ENCODE measurements around the gene C1QTNF8.

The C1QTNF8 gene

DNA sequence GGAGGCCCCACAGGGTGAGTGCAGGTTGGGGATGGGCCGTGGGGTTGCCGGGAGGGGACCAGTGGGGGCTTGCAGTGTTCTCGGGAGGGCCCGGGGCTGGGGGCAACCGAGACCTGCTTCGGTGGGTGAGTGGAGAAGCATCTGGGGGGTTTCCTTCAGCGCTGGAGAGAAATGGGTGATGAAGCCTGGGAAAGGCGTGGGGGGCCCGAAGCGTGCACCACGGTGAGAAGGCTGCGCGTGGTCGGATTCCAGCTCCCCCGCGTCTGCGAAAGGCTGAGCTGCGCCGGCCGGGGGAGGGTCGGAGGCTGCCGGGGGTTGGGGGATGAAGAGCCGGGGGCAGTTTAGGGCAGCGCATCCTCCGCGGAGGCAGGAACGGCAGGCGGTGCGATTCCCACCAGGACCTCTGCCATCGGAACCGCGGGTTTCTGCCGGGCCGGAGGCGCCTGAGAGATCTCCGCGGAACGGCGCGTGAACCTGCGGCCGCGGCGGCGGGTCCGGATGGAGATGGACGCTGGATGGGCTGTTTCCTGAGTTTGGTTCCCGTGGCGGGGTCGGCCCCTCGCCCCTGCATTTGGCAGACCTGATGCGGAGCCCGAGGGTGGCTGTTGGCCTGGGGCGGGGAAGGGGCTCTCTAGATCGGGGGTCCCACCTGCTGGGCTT lies 30.4 kb downstream of the C1QTNF8 start:
- H4K20me1 ChIP-seq (ENCODE audit: insufficient read depth, low read length): peaks cover 10% of the 10 kb centered on the region; the same call in 1 of the 2 replicates
- H3K4me2 ChIP-seq (ENCODE audit: insufficient read depth, low read length): no peak overlapping the region
- no peaks in the 10 kb centered on the region for H3K36me3 ChIP-seq (ENCODE audit: insufficient read depth, low read length)
- DNase-seq: no peak
- TF ChIP-seq EZH2 (IDR thresholded peaks at IDR 0.05; ENCODE audit: borderline replicate concordance, low read depth, low read length, severe bottlenecking): no peak
- TF ChIP-seq, protein P1, sequence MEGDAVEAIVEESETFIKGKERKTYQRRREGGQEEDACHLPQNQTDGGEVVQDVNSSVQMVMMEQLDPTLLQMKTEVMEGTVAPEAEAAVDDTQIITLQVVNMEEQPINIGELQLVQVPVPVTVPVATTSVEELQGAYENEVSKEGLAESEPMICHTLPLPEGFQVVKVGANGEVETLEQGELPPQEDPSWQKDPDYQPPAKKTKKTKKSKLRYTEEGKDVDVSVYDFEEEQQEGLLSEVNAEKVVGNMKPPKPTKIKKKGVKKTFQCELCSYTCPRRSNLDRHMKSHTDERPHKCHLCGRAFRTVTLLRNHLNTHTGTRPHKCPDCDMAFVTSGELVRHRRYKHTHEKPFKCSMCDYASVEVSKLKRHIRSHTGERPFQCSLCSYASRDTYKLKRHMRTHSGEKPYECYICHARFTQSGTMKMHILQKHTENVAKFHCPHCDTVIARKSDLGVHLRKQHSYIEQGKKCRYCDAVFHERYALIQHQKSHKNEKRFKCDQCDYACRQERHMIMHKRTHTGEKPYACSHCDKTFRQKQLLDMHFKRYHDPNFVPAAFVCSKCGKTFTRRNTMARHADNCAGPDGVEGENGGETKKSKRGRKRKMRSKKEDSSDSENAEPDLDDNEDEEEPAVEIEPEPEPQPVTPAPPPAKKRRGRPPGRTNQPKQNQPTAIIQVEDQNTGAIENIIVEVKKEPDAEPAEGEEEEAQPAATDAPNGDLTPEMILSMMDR (IDR thresholded peaks at IDR 0.05; ENCODE audit: borderline replicate concordance, extremely low read depth, low read length, poor library complexity, severe bottlenecking): no peak
- H3K79me2 ChIP-seq (ENCODE audit: insufficient read depth, low read length): no peaks in the 10 kb centered on the region
- no peak overlapping the region for H3K4me3 ChIP-seq (ENCODE audit: low read depth in 1 of 2, low read length in 2 of 2)
- no peaks in the 10 kb centered on the region for H3K4me1 ChIP-seq (ENCODE audit: insufficient read depth, low read length)
- H3K27ac ChIP-seq (ENCODE audit: low read length): no peak overlapping the region
- no peaks in the 10 kb centered on the region for H3K9me3 ChIP-seq (ENCODE audit: insufficient read depth, low read length, severe bottlenecking)
- H2AFZ ChIP-seq (ENCODE audit: low read depth, low read length): no peak overlapping the region
- H3K9ac ChIP-seq (ENCODE audit: low read depth, low read length): no peak overlapping the region
- H3K27me3 ChIP-seq (ENCODE audit: insufficient read depth, low read length, poor library complexity): no peaks in the 10 kb centered on the region
- no peak for ATAC-seq (ENCODE audit: insufficient read depth, low read depth)

DNA sequence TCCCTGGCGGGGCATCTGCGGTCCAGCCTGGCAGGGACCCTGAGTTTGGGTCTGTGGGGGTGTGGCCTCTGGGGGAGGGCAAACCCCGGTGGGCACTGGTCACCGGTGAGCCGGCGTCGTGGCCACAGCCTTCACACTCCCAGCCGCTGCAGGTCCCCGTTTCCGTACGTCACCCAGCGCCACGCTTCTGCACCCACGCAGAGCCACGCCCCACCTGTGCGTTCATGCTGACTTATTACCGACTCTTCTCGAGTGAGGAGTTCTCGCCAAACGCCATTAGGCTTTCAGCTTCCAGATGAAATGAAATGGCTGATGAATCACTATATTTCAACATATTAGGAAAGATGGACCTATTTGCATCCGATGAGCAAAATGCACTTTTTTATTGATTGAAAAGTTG lies 32.3 kb downstream of the C1QTNF8 start:
- no peak for ATAC-seq (ENCODE audit: insufficient read depth, low read depth)
- TF ChIP-seq EZH2 (IDR thresholded peaks at IDR 0.05; ENCODE audit: borderline replicate concordance, low read depth, low read length, severe bottlenecking): no peak
- TF ChIP-seq, protein P1 (IDR thresholded peaks at IDR 0.05; ENCODE audit: borderline replicate concordance, extremely low read depth, low read length, poor library complexity, severe bottlenecking): no peak

DNA sequence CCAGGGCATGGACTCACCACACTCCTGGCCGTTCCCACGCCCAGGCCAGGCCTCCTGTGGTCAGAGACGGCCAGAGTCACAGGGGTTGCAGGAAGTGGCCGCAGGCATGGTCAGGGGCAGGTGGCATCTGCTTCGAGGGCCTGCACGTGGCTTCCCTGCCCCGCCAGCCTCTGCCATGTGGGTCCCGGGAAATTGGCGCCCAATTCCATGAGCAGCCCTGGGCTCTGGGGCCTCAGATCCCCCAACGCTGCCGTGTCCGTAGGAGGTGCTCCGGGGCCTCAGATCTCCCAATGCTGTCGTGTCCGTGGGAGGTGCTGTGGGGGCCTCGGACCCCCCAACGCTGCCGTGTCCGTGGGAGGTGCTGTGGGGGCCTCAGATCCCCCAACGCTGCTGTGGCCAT lies 33.1 kb downstream of the C1QTNF8 start:
- DNase-seq: no peak
- H3K4me1 ChIP-seq (ENCODE audit: insufficient read depth, low read length): no peaks in the 10 kb centered on the region
- H3K79me2 ChIP-seq (ENCODE audit: insufficient read depth, low read length): no peaks in the 10 kb centered on the region
- no peaks in the 10 kb centered on the region for H3K27me3 ChIP-seq (ENCODE audit: insufficient read depth, low read length, poor library complexity)
- no peak overlapping the region for H2AFZ ChIP-seq (ENCODE audit: low read depth, low read length)
- H3K9ac ChIP-seq (ENCODE audit: low read depth, low read length): no peak overlapping the region
- H3K27ac ChIP-seq (ENCODE audit: low read length): no peak overlapping the region
- H4K20me1 ChIP-seq (ENCODE audit: insufficient read depth, low read length): peaks cover 10% of the 10 kb centered on the region; the same call in 1 of the 2 replicates
- no peak for ATAC-seq (ENCODE audit: insufficient read depth, low read depth)
- H3K4me2 ChIP-seq (ENCODE audit: insufficient read depth, low read length): no peak overlapping the region
- TF ChIP-seq, protein P1 (IDR thresholded peaks at IDR 0.05; ENCODE audit: borderline replicate concordance, extremely low read depth, low read length, poor library complexity, severe bottlenecking): no peak
- TF ChIP-seq EZH2 (IDR thresholded peaks at IDR 0.05; ENCODE audit: borderline replicate concordance, low read depth, low read length, severe bottlenecking): no peak
- no peaks in the 10 kb centered on the region for H3K9me3 ChIP-seq (ENCODE audit: insufficient read depth, low read length, severe bottlenecking)
- H3K36me3 ChIP-seq (ENCODE audit: insufficient read depth, low read length): no peaks in the 10 kb centered on the region
- H3K4me3 ChIP-seq (ENCODE audit: low read depth in 1 of 2, low read length in 2 of 2): no peak overlapping the region

More for the DNA sequence above, 32.3 kb downstream of the C1QTNF8 start:
- no peaks in the 10 kb centered on the region for H3K27me3 ChIP-seq (ENCODE audit: insufficient read depth, low read length, poor library complexity)
- no peak overlapping the region for H2AFZ ChIP-seq (ENCODE audit: low read depth, low read length)
- DNase-seq: no peak
- H3K79me2 ChIP-seq (ENCODE audit: insufficient read depth, low read length): no peaks in the 10 kb centered on the region
- H3K4me2 ChIP-seq (ENCODE audit: insufficient read depth, low read length): no peak overlapping the region
- H3K4me3 ChIP-seq (ENCODE audit: low read depth in 1 of 2, low read length in 2 of 2): no peak overlapping the region
- no peak overlapping the region for H3K9ac ChIP-seq (ENCODE audit: low read depth, low read length)
- H4K20me1 ChIP-seq (ENCODE audit: insufficient read depth, low read length): peaks cover 10% of the 10 kb centered on the region; the same call in 1 of the 2 replicates
- no peak overlapping the region for H3K27ac ChIP-seq (ENCODE audit: low read length)
- no peaks in the 10 kb centered on the region for H3K36me3 ChIP-seq (ENCODE audit: insufficient read depth, low read length)
- H3K9me3 ChIP-seq (ENCODE audit: insufficient read depth, low read length, severe bottlenecking): no peaks in the 10 kb centered on the region
- no peaks in the 10 kb centered on the region for H3K4me1 ChIP-seq (ENCODE audit: insufficient read depth, low read length)

All from DND-41 (cell line).